GM19372 (cell line): ENCODE data around the gene RCAN1.
"Not testable (repeated sequence)": the region's sequence is repeated elsewhere in the genome, so short reads cannot be mapped to it uniquely, and the experiment has no call there.

Source experiments
- ATAC-seq: cut with Tn5 transposase; IDR thresholded peaks from one replicate; pipeline ENCODE4 v1.9.1; 2021; ENCODE audit warnings: mild to moderate bottlenecking, low read depth, moderate library complexity; ENCODE audit not compliant: unreplicated experiment

The RCAN1 gene

DNA sequence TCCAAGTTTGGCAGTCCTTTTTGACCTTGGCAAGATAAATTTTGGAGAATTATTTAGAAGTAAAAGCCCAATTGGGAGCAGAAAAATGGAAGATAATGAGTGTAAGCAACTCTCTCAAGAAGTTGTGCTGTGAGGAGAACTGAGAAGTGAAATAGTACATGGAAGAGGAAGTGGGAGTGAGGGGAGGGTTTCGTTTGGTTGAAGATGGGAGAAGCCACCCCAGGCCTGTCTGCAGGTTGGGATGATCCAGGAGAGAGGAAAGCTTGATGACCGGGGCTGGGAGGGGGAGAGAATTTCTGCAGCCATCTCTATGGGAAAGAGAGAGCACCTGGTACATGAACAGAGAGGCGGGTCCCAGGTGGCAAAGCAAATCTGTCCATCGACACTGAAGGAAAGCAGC lies 8.6 kb upstream of the RCAN1 start:
- no peak for ATAC-seq

DNA sequence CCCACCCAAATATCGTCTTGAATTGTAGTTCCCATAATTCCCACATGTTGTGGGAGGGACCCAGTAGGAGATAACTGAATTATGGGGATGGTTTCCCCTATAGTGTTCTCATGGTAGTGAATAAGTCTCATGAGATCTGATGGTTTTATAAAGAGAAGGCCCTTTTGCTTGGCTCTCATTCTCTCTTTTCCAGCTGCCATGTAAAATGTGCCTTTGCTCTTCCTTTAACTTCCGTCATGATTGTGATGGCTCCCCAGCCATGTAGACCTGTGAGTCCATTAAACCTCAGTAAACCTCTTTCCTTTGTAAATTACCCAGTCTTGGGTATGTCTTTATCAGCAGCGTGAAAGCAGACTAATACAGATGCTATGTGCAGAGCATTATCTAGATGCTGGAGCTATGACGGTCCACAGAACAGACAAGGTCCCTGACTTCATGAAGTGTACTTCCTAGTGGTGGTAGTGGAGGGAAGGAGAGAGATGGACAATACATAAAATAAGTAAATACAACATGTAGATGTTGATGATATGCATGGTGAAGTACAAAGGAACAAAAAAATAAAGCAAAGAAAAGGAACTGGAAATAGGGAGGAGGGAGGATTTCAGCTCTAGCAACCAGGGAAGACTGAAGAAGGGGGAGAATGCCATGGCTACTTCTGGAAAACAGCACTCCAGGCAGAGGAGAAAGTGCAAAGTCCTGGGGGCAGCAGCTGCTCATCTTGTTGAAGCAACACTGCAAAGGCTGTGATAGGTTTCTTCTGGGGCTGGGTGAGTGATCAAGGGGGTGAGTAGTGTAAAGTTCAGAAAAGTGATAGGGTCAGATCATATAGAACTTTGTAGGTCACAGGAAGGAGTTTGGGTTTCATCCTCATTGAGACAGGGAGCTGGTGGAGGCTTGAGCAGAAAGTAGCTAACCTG lies 6.8 kb upstream of the RCAN1 start:
- ATAC-seq = no peak

- no peak for ATAC-seq
These were observed 5.1 kb upstream of the RCAN1 start for GRCh38 chr21:34619841-34620665.

- ATAC-seq = no peak
These were observed 4.0 kb upstream of the RCAN1 start for GRCh38 chr21:34618941-34619340.

GRCh38 chr21:34617753-34618339 lies 2.9 kb upstream of the RCAN1 start:
- no peak for ATAC-seq

GRCh38 chr21:34615487-34615814 lies 538 bp upstream of the RCAN1 start:
- peak; percentile 3 for ATAC-seq

DNA sequence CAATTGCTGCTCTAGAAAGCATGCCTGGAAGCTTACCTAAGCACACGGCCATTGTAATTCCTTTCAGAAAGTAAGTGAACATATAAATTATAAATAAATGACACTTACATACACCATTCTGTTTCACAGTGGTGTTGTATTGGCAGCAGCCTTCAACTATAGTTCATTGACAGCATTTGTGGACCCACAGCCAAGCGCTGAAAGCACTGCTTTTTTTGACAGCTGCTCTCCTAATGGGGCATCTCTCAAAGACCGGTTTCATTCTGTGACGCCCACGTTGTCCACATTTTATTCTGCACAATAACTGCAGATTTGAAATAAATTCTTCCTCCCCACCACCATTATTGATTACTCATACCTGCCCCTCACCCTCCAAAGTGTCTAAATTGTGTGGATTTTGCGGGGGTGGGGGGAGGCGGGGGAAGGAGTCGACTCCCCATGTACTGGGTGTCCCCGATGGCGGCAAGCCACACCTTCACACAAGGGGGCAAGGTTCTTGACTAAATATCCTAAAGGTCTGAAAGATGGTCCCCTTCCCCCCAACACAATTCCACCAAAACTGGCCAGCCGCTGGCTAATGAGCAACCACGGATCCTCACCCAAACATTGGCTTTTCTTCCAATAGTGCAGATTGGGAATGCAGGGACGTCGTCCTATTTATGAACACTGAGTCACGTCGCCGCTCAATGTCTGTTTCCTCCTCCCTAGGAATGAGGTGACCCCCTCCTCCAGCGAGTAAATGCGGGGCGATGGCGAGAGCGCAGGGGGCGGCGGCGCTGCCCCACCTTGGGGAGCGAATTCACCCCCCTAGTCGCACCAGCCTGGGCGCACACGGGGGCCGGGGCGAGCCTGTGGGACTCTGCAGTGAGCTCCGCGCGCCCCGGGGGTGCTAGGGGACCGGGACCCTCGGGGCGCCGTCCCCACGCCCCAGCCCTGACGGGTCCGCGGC lies 960 bp downstream of the RCAN1 start:
- no peak for ATAC-seq

- no peak for ATAC-seq
These were observed 2.4 kb downstream of the RCAN1 start for GRCh38 chr21:34612557-34612956.

GRCh38 chr21:34612056-34612455 lies 2.9 kb downstream of the RCAN1 start:
- no peak for ATAC-seq

DNA sequence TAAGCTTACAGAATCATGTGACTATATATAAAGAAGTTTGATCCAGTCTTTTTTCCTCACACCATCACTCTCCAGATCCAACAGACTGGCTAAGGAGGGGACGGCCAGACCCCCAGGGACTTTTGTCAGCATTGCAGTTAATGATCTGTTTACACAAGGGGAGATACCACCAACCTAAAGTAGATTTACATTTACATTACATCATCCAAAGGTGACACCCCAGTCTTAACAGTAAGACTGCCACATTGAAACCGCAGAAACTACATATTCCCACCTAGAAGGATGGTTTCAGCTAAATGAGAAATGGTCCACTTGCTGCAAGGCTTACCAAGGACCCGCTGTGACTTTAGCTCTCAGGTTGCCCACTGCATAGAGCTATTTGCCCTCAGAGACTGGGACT lies 3.4 kb downstream of the RCAN1 start:
- ATAC-seq = no peak

- no peak for ATAC-seq
These were observed 4.9 kb downstream of the RCAN1 start for GRCh38 chr21:34609933-34610549.

GRCh38 chr21:34609244-34609932 lies 5.5 kb downstream of the RCAN1 start:
- ATAC-seq = no peak

DNA sequence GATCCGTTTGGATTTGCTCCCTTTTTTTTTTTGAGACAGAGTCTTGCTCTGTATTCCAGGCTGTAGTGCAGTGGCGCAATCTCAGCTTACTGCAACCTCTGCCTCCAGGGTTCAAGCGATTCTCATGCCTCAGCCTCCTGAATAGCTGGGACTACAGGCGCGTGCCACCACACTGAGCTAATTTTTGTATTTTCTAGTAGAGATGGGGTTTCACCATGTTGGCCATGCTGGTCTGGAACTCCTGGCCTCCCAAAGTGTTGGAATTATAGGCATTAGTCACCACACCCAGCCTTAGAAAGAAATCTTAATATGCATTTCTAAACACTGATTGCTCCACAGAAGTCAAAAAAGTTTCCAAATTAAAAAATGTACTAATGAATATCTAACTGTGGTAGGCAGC lies 7.5 kb downstream of the RCAN1 start:
- not testable (repeated sequence) for ATAC-seq

GRCh38 chr21:34606621-34607020 lies 8.3 kb downstream of the RCAN1 start:
- no peak for ATAC-seq

DNA sequence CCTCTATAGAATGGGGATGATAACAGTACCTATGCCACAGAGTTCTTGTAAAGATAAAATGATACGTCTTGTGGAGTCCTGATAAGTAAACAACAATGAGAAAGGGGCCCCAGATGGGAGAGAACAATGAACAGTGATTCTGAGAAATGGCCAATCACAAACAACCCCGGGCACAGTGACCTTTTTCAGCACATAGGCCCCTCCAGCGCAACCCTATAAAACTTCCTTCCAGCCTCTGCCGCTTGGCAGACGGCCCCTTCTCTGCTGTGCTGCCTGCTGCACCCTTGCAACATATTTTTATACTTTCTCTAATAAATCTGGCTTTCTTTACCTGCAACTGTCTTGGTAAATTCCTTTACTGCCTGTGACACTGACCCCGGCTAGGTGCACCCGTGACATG lies 8.9 kb downstream of the RCAN1 start:
- ATAC-seq = no peak

DNA sequence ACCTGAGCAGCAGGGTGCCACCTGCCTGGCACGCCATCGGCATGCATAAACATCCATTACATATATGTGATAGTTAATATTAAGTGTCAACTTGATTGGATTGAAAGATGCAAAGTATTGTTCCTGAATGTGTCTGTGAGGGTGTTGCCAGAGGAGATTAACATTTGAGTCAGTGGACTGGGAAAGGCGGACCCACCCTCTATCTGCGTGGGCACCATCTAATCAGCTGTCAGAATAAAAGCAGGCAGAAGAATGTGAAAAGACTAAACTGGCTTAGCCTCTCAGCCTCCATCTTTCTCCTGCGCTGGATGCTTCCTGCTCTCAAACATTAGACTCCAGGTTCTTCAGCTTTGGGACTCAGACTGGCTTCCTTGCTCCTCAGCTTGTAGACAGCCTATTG lies 10.0 kb downstream of the RCAN1 start:
- ATAC-seq = not testable (repeated sequence)

- no peak for ATAC-seq
These were observed 10.4 kb downstream of the RCAN1 start for GRCh38 chr21:34604556-34604955.

GRCh38 chr21:34603710-34604057 lies 11.2 kb downstream of the RCAN1 start:
- ATAC-seq = no peak

DNA sequence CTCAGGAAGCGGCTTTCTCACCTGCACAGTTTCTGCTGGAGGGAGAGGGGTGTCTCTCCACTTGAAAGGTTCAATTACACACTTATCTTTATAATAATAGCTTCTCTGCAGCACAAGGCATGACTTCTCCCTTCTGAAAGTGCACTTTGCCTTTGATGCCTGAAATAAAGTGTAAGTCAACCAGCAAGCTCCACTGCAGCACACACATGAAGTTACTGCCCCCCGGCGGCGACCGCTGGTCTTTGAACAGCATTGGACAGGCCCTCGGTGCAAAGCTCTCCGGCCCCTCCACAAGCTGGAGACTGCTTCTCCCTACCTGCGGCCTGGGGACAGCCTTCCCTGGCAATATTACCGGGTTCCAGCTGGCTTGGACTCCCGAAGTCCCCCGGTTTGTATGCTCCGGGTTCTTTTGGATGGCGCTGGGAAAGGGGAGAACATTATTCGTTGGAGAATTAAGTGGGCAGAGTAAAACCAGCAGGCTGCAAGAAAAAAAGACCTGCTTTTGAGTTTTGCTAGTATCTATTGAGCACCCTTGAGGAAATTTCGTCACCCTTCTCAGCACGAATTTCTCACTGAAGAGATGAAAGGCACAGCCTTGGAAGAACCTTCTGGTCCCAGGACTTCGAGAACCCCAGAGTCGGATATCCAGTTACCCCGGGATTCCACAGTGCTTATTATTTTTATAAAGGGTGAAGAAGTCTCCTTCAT lies 11.8 kb downstream of the RCAN1 start:
- ATAC-seq = no peak
